GM12891 (cell line): ENCODE data around the gene APOBEC4.
A peak's percentile ranks its signal among the peaks of the same experiment; 100 is the strongest.
"Not testable (repeated sequence)": the region's sequence is repeated elsewhere in the genome, so short reads cannot be mapped to it uniquely, and the experiment has no call there.

Experiments
- DNase-seq: peaks from one replicate; pipeline ENCODE4 v3.0.0; 2011; ENCODE audit warnings: low spot score; ENCODE audit not compliant: insufficient read length
- FAIRE-seq: peaks from 2 replicates; lab custom pipeline; 2011; peaks lifted over from hg19 to GRCh38; lab: Jason Lieb, UNC
- PAX5 ChIP-seq: IDR thresholded peaks from 2 replicates; pipeline ENCODE4 v1.6.1; 2011; ENCODE audit warnings: low read length, moderate library complexity, mild to moderate bottlenecking; ENCODE audit not compliant: insufficient read depth, severe bottlenecking
- POLR2A ChIP-seq: IDR thresholded peaks from 2 replicates; pipeline ENCODE4 v1.6.1; 2011; ENCODE audit warnings: low read depth, low read length, control low read depth
- POLR2AphosphoS5 ChIP-seq: IDR thresholded peaks from 2 replicates; pipeline ENCODE4 v1.6.1; 2011; ENCODE audit warnings: low read depth, low read length, control low read depth
- POU2F2 ChIP-seq: IDR thresholded peaks from 2 replicates; pipeline ENCODE4 v1.6.1; 2011; ENCODE audit warnings: low read depth, mild to moderate bottlenecking, control low read depth, low read length, moderate library complexity
- SPI1 ChIP-seq: IDR thresholded peaks from 2 replicates; pipeline ENCODE4 v1.6.1; 2011; ENCODE audit warnings: low read depth, low read length, control low read depth
- TAF1 ChIP-seq: IDR thresholded peaks from 2 replicates; pipeline ENCODE4 v1.6.1; 2011; ENCODE audit warnings: low read depth, low read length, control low read depth

The APOBEC4 gene

GRCh38 chr1:183635606-183636333, 17.3 kb downstream of the APOBEC4 start, which contains the start of gene ARPC5:
ARPC5 (minus strand) TSS chr1:183635783; CDS start chr1:183635659, 124 bp downstream.
- peak; percentile 93 for TF ChIP-seq POLR2A
- peak; percentile 96 for TF ChIP-seq POLR2AphosphoS5
- TF ChIP-seq POU2F2: 0 out of 2 replicates have a peak, but pooled peaks have one; percentile 19
- peak; percentile 86 for TF ChIP-seq SPI1
- no peak for TF ChIP-seq PAX5
- TF ChIP-seq TAF1: peak; percentile 74
- FAIRE-seq (peak; percentile 97), DNase-seq (peak; percentile 76)

GRCh38 chr1:183635099-183635605, 18.0 kb downstream of the APOBEC4 start:
- no peak for FAIRE-seq
- no peak for DNase-seq
- TF ChIP-seq POLR2A (no peak), POU2F2 (no peak), POLR2AphosphoS5 (no peak), TAF1 (no peak), SPI1 (no peak), PAX5 (no peak)

- TF ChIP-seq POU2F2 (0 out of 2 replicates have a peak, but pooled peaks have one; percentile 15), POLR2A (no peak; the same call in 1 of the 2 replicates)
- FAIRE-seq: no peak
- DNase-seq: no peak
Measured at GRCh38 chr1:183634429-183635065, 18.6 kb downstream of the APOBEC4 start.

- TF ChIP-seq PAX5: no peak
- TF ChIP-seq POLR2A: peak; percentile 77
- FAIRE-seq (peak; percentile 71), DNase-seq (no peak)
Measured at GRCh38 chr1:183633676-183634343, 19.3 kb downstream of the APOBEC4 start.

GRCh38 chr1:183632964-183633363, 20.2 kb downstream of the APOBEC4 start:
- TF ChIP-seq POLR2AphosphoS5 (no peak), POU2F2 (no peak), PAX5 (no peak), SPI1 (no peak), POLR2A (no peak), TAF1 (no peak)
- no peak for FAIRE-seq
- DNase-seq: no peak

GRCh38 chr1:183632114-183632513, 21.0 kb downstream of the APOBEC4 start:
- no peak for FAIRE-seq
- no peak for DNase-seq
- TF ChIP-seq PAX5 (no peak), POU2F2 (no peak), POLR2A (no peak), TAF1 (no peak), POLR2AphosphoS5 (no peak), SPI1 (no peak)

- FAIRE-seq (no peak), DNase-seq (no peak)
- TF ChIP-seq SPI1 (no peak), POU2F2 (no peak), POLR2AphosphoS5 (no peak)
Measured at GRCh38 chr1:183630748-183631147, 22.4 kb downstream of the APOBEC4 start.

- DNase-seq: no peak
- FAIRE-seq: no peak
- TF ChIP-seq POLR2A (no peak), PAX5 (no peak), POLR2AphosphoS5 (no peak), POU2F2 (no peak), TAF1 (no peak), SPI1 (no peak)
Measured at GRCh38 chr1:183628537-183628936, 24.6 kb downstream of the APOBEC4 start.

GRCh38 chr1:183626236-183626635, 26.9 kb downstream of the APOBEC4 start:
- not testable (repeated sequence) for DNase-seq, FAIRE-seq
